HPDE6-E6E7 (cell line): ENCODE measurements around the gene TMEM244.
A peak's percentile ranks its signal among the peaks of the same experiment; 100 is the strongest.
"Not testable (repeated sequence)": the region's sequence is repeated elsewhere in the genome, so short reads cannot be mapped to it uniquely, and the experiment has no call there.

Source experiments
- DNase-seq: peaks from one replicate; pipeline ENCODE4 v3.0.0; 2011; ENCODE audit warnings: missing footprints; ENCODE audit errors: extremely low spot score

Gene TMEM244

GRCh38 chr6:129867403-129867802 lies 6.3 kb upstream of the TMEM244 start:
- no peak for DNase-seq

GRCh38 chr6:129866688-129867087 lies 5.6 kb upstream of the TMEM244 start:
- no peak for DNase-seq

- no peak for DNase-seq
These were observed 5.1 kb upstream of the TMEM244 start for GRCh38 chr6:129866256-129866655.

- DNase-seq, result no peak
These were observed 3.9 kb upstream of the TMEM244 start for GRCh38 chr6:129865013-129865412.

GRCh38 chr6:129863664-129864063 lies 2.5 kb upstream of the TMEM244 start:
- DNase-seq, result peak; percentile 49

- DNase-seq, result no peak
These were observed 1.6 kb downstream of the TMEM244 start for GRCh38 chr6:129859524-129859923.

GRCh38 chr6:129857838-129858237 lies 3.3 kb downstream of the TMEM244 start:
- DNase-seq, result no peak

GRCh38 chr6:129853996-129854711 lies 7.0 kb downstream of the TMEM244 start:
- DNase-seq, result no peak

- DNase-seq, result no peak
These were observed 8.8 kb downstream of the TMEM244 start for GRCh38 chr6:129852257-129852858.

GRCh38 chr6:129849456-129849855 lies 11.7 kb downstream of the TMEM244 start:
- DNase-seq, result no peak

GRCh38 chr6:129846761-129847160 lies 14.4 kb downstream of the TMEM244 start:
- DNase-seq, result no peak

GRCh38 chr6:129845696-129846095 lies 15.4 kb downstream of the TMEM244 start:
- DNase-seq, result no peak

GRCh38 chr6:129844118-129844891 lies 16.8 kb downstream of the TMEM244 start:
- no peak for DNase-seq

- DNase-seq, result no peak
These were observed 17.5 kb downstream of the TMEM244 start for GRCh38 chr6:129843573-129843972.

- no peak for DNase-seq
These were observed 18.2 kb downstream of the TMEM244 start for GRCh38 chr6:129842881-129843409.

GRCh38 chr6:129842137-129842536 lies 19.0 kb downstream of the TMEM244 start:
- DNase-seq, result no peak

- DNase-seq, result not testable (repeated sequence)
These were observed 21.6 kb downstream of the TMEM244 start for GRCh38 chr6:129839562-129839961.

GRCh38 chr6:129835691-129836090 lies 25.4 kb downstream of the TMEM244 start:
- DNase-seq, result no peak

GRCh38 chr6:129832299-129832698 lies 28.8 kb downstream of the TMEM244 start:
- no peak for DNase-seq

GRCh38 chr6:129828229-129828628 lies 32.9 kb downstream of the TMEM244 start:
- no peak for DNase-seq

- no peak for DNase-seq
These were observed 42.9 kb downstream of the TMEM244 start for GRCh38 chr6:129818251-129818650.

GRCh38 chr6:129817821-129818220 lies 43.3 kb downstream of the TMEM244 start:
- DNase-seq, result no peak

- no peak for DNase-seq
These were observed 43.8 kb downstream of the TMEM244 start for GRCh38 chr6:129817332-129817731.
